ENCODE measurements around the gene MYO1B. TPM values are rescaled to one million over a fixed set of nuclear protein-coding genes. Genes with fewer than 3 reads are reported as not detected.
A peak's percentile ranks its signal among the peaks of the same experiment; 100 is the strongest.

The MYO1B gene
- total and polyA plus RNA-seq, 2 experiments from 2014 or later: 26.4 to 70.6 TPM

GRCh38 chr2:191250986-191251385, 5.8 kb downstream of the MYO1B start (continued):
- TF ChIP-seq, protein P1, sequence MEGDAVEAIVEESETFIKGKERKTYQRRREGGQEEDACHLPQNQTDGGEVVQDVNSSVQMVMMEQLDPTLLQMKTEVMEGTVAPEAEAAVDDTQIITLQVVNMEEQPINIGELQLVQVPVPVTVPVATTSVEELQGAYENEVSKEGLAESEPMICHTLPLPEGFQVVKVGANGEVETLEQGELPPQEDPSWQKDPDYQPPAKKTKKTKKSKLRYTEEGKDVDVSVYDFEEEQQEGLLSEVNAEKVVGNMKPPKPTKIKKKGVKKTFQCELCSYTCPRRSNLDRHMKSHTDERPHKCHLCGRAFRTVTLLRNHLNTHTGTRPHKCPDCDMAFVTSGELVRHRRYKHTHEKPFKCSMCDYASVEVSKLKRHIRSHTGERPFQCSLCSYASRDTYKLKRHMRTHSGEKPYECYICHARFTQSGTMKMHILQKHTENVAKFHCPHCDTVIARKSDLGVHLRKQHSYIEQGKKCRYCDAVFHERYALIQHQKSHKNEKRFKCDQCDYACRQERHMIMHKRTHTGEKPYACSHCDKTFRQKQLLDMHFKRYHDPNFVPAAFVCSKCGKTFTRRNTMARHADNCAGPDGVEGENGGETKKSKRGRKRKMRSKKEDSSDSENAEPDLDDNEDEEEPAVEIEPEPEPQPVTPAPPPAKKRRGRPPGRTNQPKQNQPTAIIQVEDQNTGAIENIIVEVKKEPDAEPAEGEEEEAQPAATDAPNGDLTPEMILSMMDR (conservative IDR thresholded peaks at IDR 0.05; ENCODE audit: low read depth in 2 of 2): no peak
- no peak for TF ChIP-seq JUNB (IDR thresholded peaks at IDR 0.05; ENCODE audit: unreplicated experiment)
- no peak for TF ChIP-seq STAT1 (IDR thresholded peaks at IDR 0.05; ENCODE audit: unreplicated experiment)
- TF ChIP-seq ZNF331 (CRISPR knock-in tag; IDR thresholded peaks at IDR 0.05; ENCODE audit: low read depth): no peak
- TF ChIP-seq, protein P2, sequence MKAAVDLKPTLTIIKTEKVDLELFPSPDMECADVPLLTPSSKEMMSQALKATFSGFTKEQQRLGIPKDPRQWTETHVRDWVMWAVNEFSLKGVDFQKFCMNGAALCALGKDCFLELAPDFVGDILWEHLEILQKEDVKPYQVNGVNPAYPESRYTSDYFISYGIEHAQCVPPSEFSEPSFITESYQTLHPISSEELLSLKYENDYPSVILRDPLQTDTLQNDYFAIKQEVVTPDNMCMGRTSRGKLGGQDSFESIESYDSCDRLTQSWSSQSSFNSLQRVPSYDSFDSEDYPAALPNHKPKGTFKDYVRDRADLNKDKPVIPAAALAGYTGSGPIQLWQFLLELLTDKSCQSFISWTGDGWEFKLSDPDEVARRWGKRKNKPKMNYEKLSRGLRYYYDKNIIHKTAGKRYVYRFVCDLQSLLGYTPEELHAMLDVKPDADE (IDR thresholded peaks at IDR 0.05): no peak
- no peak for TF ChIP-seq CREB1 (CRISPR knock-in tag; IDR thresholded peaks at IDR 0.05; ENCODE audit: low read depth)
- no peak for TF ChIP-seq EZH2 (IDR thresholded peaks at IDR 0.05; ENCODE audit: low read depth, unreplicated experiment)

GRCh38 chr2:191252699-191253098, 7.5 kb downstream of the MYO1B start:
- H3K79me2 ChIP-seq (replicated peaks; ENCODE audit: insufficient read depth): peaks cover 100% of the 10 kb centered on the region
- H3K4me3 ChIP-seq: no peak overlapping the region
- peaks cover 61% of the 10 kb centered on the region for H3K4me1 ChIP-seq (ENCODE audit: insufficient read depth)
- Mint-ChIP-seq H3K9me3 (no peaks in the 10 kb centered on the region), H3K4me1 (peaks cover 72% of the 10 kb centered on the region), H3K27ac (peak overlapping the region; percentile 4; the same call in 1 of the 2 replicates), H3K27me3 (ENCODE audit: insufficient read depth, low read depth, poor library complexity) (peaks cover 2% of the 10 kb centered on the region), H3K4me3 (no peak overlapping the region), H3K36me3 (ENCODE audit: low read depth) (no peaks in the 10 kb centered on the region)
- H3K9me2 ChIP-seq (ENCODE audit: insufficient read depth): no peaks in the 10 kb centered on the region
- H2AFZ ChIP-seq: no peak overlapping the region
- ATAC-seq (no peak), DNase-seq (ENCODE audit: low spot score) (no peak)
- H3F3A ChIP-seq (replicated peaks; ENCODE audit: low read depth): no peaks in the 10 kb centered on the region
- no peaks in the 10 kb centered on the region for H3K36me3 ChIP-seq (ENCODE audit: insufficient read depth)
- H3K27me3 ChIP-seq (ENCODE audit: insufficient read depth): no peaks in the 10 kb centered on the region
- no peak overlapping the region for H3K27ac ChIP-seq (ENCODE audit: low read depth)
- H3K4me2 ChIP-seq: no peak overlapping the region
- peaks cover 73% of the 10 kb centered on the region for H4K20me1 ChIP-seq (replicated peaks; ENCODE audit: insufficient read depth)
- no peak for TF ChIP-seq NANOG (IDR thresholded peaks at IDR 0.05; ENCODE audit: borderline replicate concordance)
- TF ChIP-seq EZH2 (IDR thresholded peaks at IDR 0.05; ENCODE audit: low read depth, unreplicated experiment): no peak
- no peak for TF ChIP-seq JUNB (IDR thresholded peaks at IDR 0.05; ENCODE audit: unreplicated experiment)
- no peak for TF ChIP-seq POLR2AphosphoS5 (IDR thresholded peaks at IDR 0.05; ENCODE audit: low read depth)
- TF ChIP-seq, protein P2 (IDR thresholded peaks at IDR 0.05): no peak
- TF ChIP-seq ZNF462 (CRISPR knock-in tag; IDR thresholded peaks at IDR 0.05): no peak
- no peak for TF ChIP-seq ZNF331 (CRISPR knock-in tag; IDR thresholded peaks at IDR 0.05; ENCODE audit: low read depth)
- TF ChIP-seq, protein P1 (conservative IDR thresholded peaks at IDR 0.05; ENCODE audit: low read depth in 2 of 2): no peak
- TF ChIP-seq STAT1 (IDR thresholded peaks at IDR 0.05; ENCODE audit: unreplicated experiment): no peak
- TF ChIP-seq EZH2phosphoT487 (IDR thresholded peaks at IDR 0.05; ENCODE audit: unreplicated experiment): no peak
- TF ChIP-seq ZNF114 (CRISPR knock-in tag; IDR thresholded peaks at IDR 0.05): no peak
